Ishikawa (cell line): Measurements from ENCODE around the gene CLN3.

Experiments used
- CEBPB ChIP-seq: IDR thresholded peaks from 2 replicates; pipeline ENCODE4 v1.6.1; 2012
- RAD21 ChIP-seq: IDR thresholded peaks from 2 replicates; pipeline ENCODE4 v1.6.1; 2012; ENCODE audit warnings: low read depth

DNA sequence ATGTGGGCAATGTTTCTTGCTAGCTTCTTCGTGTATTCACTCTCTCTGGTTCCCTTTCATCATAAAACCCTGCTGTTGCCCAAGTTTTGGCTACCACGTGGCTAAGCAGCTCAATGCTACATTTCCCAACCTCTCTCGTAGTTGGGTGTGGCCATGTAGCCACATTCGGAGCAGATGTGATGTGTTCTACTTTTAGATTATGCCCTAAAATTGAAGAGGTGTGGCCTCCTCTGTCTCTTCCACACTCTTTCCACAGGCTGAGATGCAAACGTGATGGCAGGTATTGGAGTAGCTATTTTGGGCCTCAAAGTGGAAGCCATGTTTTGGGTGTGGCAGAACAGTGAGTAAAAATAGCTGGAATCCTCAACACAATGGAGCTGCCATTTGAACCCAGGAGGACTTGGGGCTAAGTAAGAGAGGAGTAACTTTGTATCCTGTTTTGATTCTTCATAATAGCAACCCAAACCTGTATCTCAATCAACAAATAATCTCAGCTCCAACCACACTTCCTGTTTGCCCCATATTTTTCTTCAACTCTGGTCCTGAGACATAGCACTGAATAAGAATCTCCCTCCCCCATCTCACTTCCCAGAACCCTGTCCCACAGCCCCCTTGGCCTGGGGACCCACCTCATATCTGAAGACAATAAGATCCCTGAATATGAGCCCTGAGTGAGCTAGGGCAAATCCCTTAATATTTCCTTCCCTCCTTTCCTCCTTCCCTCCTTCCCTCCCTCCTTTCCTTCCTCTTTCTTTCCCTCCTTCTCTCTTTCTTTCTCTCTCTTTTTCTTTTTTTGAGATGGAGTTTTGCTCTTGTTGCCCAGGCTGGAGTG is 42.9 kb upstream of the CLN3 start:
- TF ChIP-seq RAD21 (no peak), CEBPB (no peak)
